HepG2 (cell line): ENCODE results near the gene APOBEC3B. TPM values are rescaled to one million over a fixed set of nuclear protein-coding genes. Genes with fewer than 3 reads are reported as not detected.

ENCODE experiments used
- KDM2A ChIP-seq: sonication (generic); formaldehyde crosslinking; IDR thresholded peaks from 2 replicates; pipeline ENCODE4 v1.4.0; 2020; ENCODE audit warnings: low read depth, missing genetic modification reagents, borderline replicate concordance
- KLF16 ChIP-seq, 2 experiments: sonication (generic) in 1 of 2; formaldehyde crosslinking in 1 of 2; IDR thresholded peaks; 2 replicates each; pipeline versions ENCODE4 v1.6.1 to v1.8.0; 2016 to 2023; ENCODE audit warnings: missing genetic modification reagents in 2 of 2, missing compliant biosample characterization in 1 of 2
- PATZ1 ChIP-seq: sonication (generic); formaldehyde crosslinking; IDR thresholded peaks from 2 replicates; pipeline ENCODE4 v1.4.0; 2020; ENCODE audit warnings: missing genetic modification reagents
- PITX1 ChIP-seq: sonication (generic); formaldehyde crosslinking; IDR thresholded peaks from 2 replicates; pipeline ENCODE4 v1.5.1; 2020; ENCODE audit warnings: mild to moderate bottlenecking, missing genetic modification reagents
- PRDM15 ChIP-seq: sonication (generic); formaldehyde crosslinking; IDR thresholded peaks from 2 replicates; pipeline ENCODE4 v1.4.0; 2020; ENCODE audit warnings: missing genetic modification reagents
- SAP130 ChIP-seq: IDR thresholded peaks from 2 replicates; pipeline ENCODE4 v1.6.1; 2016; ENCODE audit warnings: low read depth
- UBTF ChIP-seq: sonication (generic); formaldehyde crosslinking; IDR thresholded peaks from 2 replicates; pipeline ENCODE4 v1.4.0; 2020; ENCODE audit warnings: mild to moderate bottlenecking, missing genetic modification reagents
- ZBTB7B ChIP-seq: sonication (generic); formaldehyde crosslinking; IDR thresholded peaks from 2 replicates; pipeline ENCODE4 v1.4.0; 2020; ENCODE audit warnings: missing genetic modification reagents
- ZFP91 ChIP-seq: sonication (generic); formaldehyde crosslinking; IDR thresholded peaks from 2 replicates; pipeline ENCODE4 v1.9.0; 2022; ENCODE audit warnings: missing genetic modification reagents, mild to moderate bottlenecking, borderline replicate concordance
- ZFX ChIP-seq: sonication (generic); formaldehyde crosslinking; IDR thresholded peaks from 2 replicates; pipeline ENCODE4 v1.4.0; 2020; ENCODE audit warnings: mild to moderate bottlenecking, low read depth, missing genetic modification reagents, moderate library complexity
- ZFY ChIP-seq: sonication (generic); formaldehyde crosslinking; IDR thresholded peaks from 2 replicates; pipeline ENCODE4 v1.4.0; 2020; ENCODE audit warnings: missing genetic modification reagents
- ZNF605 ChIP-seq: sonication (generic); formaldehyde crosslinking; IDR thresholded peaks from 2 replicates; pipeline ENCODE4 v1.8.0; 2022; ENCODE audit warnings: mild to moderate bottlenecking, missing genetic modification reagents
- polyA plus RNA-seq, 8 experiments: library from polyadenylated mRNA; depleted of rRNA in 3 of 8; stranded (reverse) in 7 of 8; unstranded in 1 of 8; fragments of >200 nt; fragmentation: Illumina TruSeq in 4 of 8; extraction: Trizol in 4 of 8; gene quantifications; 2 replicates each; pipeline versions ENCODE4 v1.2.1 to v1.2.3, GENCODE V29; 2011 to 2016; ENCODE audit warnings: low read depth in 4 of 8, missing spikeins in 1 of 8, mixed read lengths in 1 of 8; ENCODE audit not compliant: insufficient read depth in 1 of 8
- total RNA-seq, 5 experiments: library from RNA; depleted of rRNA; stranded (reverse); fragments of >200 nt; fragmentation: Illumina TruSeq; extraction: Trizol; gene quantifications; 2 replicates each; pipeline ENCODE4 v1.2.3, GENCODE V29; 2016; ENCODE audit warnings: low read depth in 1 of 5
- TF ChIP-seq, protein P1 (sequence below): sonication (generic); formaldehyde crosslinking; IDR thresholded peaks from 2 replicates; pipeline ENCODE4 v1.5.0; 2020; ENCODE audit warnings: mild to moderate bottlenecking, missing genetic modification reagents
- TF ChIP-seq, protein P2 (sequence below): sonication (generic); IDR thresholded peaks from 2 replicates; pipeline ENCODE4 v1.6.1; 2016; ENCODE audit warnings: low read depth, borderline replicate concordance

Gene APOBEC3B
- total and polyA plus RNA-seq, 2 of the 13 experiments (the other 11 are each of a cell fraction or from before 2014, with no cell fraction given) = 6.7 to 8.8 TPM

GRCh38 chr22:39040538-39041296, 58.6 kb downstream of the APOBEC3B start, which contains the start of gene APOBEC3F (continued):
- TF ChIP-seq PITX1 (CRISPR knock-in tag) (0 out of 2 replicates have a peak, but pooled peaks have one; percentile 22), ZFY (CRISPR knock-in tag) (peak; percentile 71), KLF16 (CRISPR knock-in tag; IDR thresholded peaks at IDR 0.05) (0 out of 4 replicates have a peak, but pooled peaks of 1 of the 2 experiments have one; percentile 23), PATZ1 (CRISPR knock-in tag) (0 out of 2 replicates have a peak, but pooled peaks have one; percentile 47), ZNF605 (0 out of 2 replicates have a peak, but pooled peaks have one; percentile 35), PRDM15 (CRISPR knock-in tag) (peak; percentile 91), ZFP91 (peak; percentile 49; the same call in 1 of the 2 replicates), UBTF (peak; percentile 31; the same call in 1 of the 2 replicates), SAP130 (CRISPR knock-in tag) (peak; percentile 44), ZBTB7B (peak; percentile 75), KDM2A (CRISPR knock-in tag) (peak; percentile 25; the same call in 1 of the 2 replicates), ZFX (CRISPR knock-in tag) (peak; percentile 60; the same call in 1 of the 2 replicates)
- TF ChIP-seq, protein P1, sequence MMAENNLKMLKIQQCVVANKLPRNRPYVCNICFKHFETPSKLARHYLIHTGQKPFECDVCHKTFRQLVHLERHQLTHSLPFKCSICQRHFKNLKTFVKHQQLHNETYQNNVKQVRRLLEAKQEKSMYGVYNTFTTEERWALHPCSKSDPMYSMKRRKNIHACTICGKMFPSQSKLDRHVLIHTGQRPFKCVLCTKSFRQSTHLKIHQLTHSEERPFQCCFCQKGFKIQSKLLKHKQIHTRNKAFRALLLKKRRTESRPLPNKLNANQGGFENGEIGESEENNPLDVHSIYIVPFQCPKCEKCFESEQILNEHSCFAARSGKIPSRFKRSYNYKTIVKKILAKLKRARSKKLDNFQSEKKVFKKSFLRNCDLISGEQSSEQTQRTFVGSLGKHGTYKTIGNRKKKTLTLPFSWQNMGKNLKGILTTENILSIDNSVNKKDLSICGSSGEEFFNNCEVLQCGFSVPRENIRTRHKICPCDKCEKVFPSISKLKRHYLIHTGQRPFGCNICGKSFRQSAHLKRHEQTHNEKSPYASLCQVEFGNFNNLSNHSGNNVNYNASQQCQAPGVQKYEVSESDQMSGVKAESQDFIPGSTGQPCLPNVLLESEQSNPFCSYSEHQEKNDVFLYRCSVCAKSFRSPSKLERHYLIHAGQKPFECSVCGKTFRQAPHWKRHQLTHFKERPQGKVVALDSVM (CRISPR knock-in tag) = peak; percentile 22; the same call in 1 of the 2 replicates
- TF ChIP-seq, protein P2, sequence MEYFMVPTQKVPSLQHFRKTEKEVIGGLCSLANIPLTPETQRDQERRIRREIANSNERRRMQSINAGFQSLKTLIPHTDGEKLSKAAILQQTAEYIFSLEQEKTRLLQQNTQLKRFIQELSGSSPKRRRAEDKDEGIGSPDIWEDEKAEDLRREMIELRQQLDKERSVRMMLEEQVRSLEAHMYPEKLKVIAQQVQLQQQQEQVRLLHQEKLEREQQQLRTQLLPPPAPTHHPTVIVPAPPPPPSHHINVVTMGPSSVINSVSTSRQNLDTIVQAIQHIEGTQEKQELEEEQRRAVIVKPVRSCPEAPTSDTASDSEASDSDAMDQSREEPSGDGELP = 0 out of 2 replicates have a peak, but pooled peaks have one; percentile 13
